NB4 (cell line): ENCODE measurements around the gene CSNK2A1.

Experiments
- MYC ChIP-seq: IDR thresholded peaks from 2 replicates; pipeline ENCODE4 v1.6.1; 2011; ENCODE audit warnings: low read depth, low read length
- POLR2A ChIP-seq: IDR thresholded peaks from 2 replicates; pipeline ENCODE4 v1.6.1; 2011; ENCODE audit warnings: mild to moderate bottlenecking; ENCODE audit not compliant: insufficient read length; ENCODE audit errors: extremely low read depth
- TF ChIP-seq, protein P1 (sequence below): IDR thresholded peaks from one replicate; pipeline ENCODE4 v1.5.1; 2012; ENCODE audit warnings: low read depth, low read length
- TF ChIP-seq, protein P2 (sequence below): IDR thresholded peaks from 2 replicates; pipeline ENCODE4 v1.6.1; 2011; ENCODE audit warnings: low read depth, low read length

DNA sequence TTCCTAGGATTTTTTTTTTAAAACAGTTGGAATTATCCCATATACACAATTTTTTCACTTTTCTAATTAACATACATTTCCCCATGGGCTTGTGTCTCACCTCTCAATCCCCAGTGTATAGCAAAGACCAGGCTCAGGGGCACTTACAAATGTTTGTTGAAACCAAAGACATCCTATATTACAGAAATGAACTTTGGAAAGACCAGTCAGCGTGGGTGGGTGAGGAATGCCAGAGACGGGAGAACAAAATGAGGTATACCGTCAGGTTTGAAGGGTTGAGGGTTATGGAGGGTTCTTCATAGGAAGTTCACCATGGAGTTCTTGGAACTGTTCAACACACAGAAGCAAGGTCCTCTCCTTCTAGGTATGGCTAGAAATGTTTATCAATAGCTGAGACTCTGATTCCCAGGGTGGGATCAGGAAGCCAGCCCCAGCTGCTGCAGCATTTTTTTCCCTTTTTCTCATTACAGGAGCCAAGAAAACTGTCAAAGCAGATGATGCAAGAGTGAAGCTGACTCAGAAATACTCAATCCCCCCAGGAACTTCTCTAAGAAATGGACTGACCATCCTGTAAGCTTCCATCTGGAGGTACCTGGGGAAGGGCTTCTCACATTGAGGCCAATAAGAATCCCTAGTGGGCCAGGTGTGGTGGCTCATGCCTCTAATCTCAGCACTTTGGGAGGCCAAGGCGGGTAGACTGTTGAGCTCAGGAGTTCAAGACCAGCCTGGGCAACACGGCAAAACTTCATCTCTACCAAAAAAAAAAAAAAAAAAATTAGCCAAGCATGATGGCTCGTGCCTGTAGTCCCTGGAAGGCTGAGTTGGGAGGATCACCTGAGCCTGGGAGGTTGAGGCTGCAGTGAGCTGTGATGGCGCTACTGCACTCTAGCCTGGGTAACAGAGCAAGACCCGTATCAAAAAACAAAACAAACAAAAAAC is 65.3 kb downstream of the CSNK2A1 start:
- no peak for TF ChIP-seq POLR2A
- TF ChIP-seq, protein P1, sequence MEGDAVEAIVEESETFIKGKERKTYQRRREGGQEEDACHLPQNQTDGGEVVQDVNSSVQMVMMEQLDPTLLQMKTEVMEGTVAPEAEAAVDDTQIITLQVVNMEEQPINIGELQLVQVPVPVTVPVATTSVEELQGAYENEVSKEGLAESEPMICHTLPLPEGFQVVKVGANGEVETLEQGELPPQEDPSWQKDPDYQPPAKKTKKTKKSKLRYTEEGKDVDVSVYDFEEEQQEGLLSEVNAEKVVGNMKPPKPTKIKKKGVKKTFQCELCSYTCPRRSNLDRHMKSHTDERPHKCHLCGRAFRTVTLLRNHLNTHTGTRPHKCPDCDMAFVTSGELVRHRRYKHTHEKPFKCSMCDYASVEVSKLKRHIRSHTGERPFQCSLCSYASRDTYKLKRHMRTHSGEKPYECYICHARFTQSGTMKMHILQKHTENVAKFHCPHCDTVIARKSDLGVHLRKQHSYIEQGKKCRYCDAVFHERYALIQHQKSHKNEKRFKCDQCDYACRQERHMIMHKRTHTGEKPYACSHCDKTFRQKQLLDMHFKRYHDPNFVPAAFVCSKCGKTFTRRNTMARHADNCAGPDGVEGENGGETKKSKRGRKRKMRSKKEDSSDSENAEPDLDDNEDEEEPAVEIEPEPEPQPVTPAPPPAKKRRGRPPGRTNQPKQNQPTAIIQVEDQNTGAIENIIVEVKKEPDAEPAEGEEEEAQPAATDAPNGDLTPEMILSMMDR: no peak
- TF ChIP-seq, protein P2, sequence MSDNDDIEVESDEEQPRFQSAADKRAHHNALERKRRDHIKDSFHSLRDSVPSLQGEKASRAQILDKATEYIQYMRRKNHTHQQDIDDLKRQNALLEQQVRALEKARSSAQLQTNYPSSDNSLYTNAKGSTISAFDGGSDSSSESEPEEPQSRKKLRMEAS: no peak
- TF ChIP-seq MYC: no peak
